NCI-H2196 (cell line): Measurements from ENCODE around the gene MRO.
"Not testable (repeated sequence)": the region's sequence is repeated elsewhere in the genome, so short reads cannot be mapped to it uniquely, and the experiment has no call there.

Source experiments
- DNase-seq: peaks from one replicate; lab custom pipeline; 2025; ENCODE audit not compliant: unreplicated experiment; lab: John Stamatoyannopoulos, UW

The MRO gene

DNA sequence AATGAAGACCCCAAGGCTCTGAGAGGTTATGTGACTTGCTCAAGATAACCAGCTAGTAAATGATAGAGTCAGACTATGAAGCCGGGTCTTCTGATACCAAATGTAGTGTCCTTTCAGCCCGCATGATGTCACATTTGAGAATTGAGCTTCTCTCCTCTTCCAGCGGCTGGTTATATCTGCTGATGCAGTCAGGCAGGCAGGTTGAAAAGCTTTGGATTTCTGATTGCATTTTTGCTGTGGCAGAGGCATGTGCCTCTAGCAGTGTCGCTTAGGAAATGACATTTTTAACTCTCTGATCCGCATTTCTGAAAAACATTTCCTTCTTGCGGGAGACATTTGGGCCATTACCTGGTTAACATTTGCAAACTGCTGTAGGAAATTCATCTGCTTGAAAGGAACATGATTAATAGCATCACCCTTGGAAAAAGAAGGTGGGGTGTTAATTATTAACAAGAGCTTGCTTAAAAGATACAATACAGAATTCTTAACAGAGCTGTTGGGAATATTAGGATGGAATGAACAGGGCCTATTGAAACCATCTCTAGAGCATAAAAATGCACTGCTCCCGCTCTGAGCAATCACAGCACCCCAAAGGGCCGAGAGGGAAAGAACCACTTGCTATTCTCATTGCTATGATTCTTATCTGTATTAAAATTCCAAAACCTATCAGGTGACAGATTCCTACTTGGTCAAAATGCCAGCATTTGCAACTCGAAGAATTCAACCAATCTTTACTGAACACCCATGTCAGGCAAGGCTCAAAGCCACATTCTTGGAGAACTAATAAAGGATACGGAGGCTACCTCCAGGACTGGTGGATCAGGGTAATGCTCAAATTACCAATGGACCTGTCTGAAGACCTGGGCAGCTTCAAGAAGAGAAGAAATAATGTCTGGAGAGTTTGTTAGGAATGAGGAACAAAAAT is 25.9 kb downstream of the MRO start:
- DNase-seq = no peak

- DNase-seq = no peak
Observed at GRCh38 chr18:50792885-50793284, 26.9 kb downstream of the MRO start.

DNA sequence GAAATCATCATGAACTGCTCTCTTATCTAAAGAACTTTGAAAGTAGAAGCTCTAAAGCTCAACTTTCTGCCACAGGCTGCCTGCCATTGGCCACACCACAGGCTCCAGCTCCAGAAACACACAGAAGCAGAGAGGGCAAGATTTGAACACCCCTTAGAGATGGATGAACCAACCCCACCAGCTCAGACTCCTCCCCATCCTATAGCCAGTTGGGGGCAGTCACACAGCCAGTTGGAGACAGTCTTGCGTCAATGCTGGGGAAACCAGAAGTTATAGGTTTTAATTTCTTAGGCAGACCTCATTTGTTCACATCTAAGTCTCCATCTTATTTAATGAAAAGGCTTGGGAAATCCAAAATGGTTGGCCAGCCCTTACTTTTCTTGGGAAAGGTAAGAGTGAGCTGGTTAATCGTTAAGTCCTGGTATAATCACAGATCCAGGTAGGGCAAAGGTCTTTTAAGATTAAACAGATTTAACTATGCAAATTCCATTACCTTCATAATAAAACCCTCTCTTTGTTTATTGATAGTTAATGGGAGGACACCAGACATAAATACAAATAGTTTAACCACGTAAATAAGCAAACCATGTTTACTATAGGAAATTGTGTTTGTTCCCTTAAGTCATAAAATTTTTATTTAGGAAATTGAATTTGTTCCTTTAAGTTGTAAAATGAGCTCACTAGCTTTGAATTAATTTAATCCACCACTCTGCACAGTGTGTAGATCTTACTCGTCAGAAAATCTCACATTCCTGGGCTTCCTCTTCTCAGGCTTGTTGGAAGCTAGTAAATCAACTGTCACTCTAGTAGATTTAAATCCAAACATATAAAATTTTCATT is 28.0 kb downstream of the MRO start:
- DNase-seq = no peak

DNA sequence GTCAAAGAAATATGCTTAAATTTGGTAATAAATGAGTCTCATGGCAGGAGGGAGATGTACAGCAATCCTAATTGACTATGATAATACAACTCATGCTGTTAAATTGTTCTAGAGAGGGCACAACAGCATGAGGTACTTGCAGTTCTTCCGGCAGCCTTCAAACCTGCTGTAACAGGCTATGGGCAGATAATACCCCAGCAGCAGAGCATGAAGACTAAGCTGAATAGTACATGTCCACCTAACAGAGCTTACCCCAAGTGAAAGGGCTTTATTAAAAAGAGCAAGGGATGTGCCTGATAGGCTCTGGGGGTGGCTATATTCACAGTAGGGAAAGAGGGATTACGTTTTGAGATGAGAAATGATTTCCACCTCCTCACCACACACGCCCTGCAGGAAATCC is 28.9 kb downstream of the MRO start:
- no peak for DNase-seq

DNA sequence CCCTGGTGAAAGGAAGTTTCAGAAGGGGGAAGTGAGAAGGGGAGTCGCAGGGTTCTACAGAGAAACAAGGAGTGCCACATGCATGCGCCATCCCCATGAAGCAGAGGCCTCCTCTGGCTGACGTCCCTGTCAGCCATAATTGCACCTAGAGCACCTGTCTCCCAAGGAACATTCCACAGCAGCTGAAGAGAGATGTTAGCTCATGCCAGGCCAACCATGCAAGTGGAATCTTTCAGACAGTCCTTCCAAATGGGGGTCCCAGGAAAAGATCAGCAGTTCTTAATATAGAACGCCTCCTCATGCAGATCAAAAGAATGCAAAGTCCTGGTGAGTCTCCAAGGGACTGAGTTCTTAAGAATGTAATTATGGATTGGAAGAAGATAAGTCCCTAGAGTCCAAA is 29.6 kb downstream of the MRO start:
- no peak for DNase-seq

DNA sequence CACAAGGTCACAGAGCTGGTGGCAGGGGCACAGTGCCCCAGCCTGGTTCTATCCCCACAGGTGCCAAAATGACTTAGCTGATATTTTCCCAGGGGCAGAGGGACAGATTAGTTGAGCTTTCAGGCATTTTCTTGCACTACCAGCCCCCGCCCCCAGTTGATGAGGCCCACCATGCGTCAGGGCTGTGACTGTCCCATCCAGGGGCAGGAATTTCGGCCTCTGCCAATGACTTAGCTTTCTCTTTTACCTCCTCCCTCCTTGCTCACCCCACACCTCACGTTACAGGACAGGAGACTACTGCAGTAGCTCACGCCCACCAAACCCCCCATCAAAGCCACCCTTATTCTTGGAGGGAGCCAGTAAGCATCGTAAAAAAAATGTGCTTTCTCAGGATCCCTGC is 31.5 kb downstream of the MRO start:
- no peak for DNase-seq

DNA sequence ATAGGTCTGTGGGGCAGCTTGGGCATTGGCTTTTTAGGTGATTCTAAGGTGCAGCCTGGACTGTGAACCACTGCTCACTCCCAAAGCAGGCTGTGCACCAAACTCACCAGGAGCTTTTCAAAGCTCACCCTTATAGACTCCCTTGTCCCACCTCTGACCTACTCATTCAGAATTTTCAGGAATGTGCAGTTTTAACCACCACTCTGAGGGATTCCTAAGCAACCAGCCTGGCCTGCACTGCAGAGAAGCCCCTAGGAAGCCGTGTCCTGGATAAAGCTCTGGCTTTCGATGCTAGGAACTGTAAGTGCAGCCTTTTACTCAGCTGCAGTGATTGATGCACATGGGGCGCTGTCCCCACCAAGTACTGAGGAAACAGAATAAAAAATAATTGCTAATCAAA is 33.0 kb downstream of the MRO start:
- no peak for DNase-seq

- no peak for DNase-seq
Observed at GRCh38 chr18:50783553-50783952, 36.3 kb downstream of the MRO start.

DNA sequence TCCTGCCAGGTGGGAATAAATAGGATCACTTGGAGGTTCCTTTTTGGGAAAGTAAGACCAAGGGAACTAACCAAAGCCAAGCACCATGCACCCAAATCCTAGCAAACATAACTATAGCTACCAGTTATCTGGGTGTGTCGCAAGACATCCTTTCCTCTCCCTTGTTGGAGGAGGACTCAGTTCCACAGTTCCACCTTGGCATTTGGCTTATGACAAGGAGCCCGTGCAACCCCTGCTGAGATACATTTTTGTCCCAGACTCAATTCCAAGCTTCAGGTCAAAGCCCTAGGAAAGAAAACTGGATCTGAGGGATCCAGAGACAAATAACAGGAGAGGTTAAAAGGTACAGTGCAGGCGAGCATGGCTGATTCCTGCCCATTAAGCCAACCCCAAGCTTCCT is 40.8 kb downstream of the MRO start:
- DNase-seq = not testable (repeated sequence)

DNA sequence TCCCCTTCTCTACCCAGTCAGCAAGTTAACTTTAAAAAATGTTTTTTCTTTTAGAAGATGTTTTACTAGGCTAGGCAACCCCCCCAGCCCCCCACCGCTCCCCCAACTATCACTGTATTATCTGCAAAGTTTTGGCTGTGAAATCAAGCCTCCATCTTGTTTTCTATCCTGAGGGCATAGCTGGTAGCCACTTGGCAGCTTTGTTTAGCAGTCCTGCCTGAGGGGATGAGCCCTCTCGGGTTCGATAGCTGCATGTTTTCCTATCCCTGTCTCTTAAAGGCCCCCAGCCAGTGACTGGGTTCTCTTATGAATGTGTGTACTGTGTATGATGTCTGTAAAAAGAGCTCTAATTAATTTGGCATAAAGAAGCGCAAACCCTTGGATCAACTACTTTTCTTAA is 43.4 kb downstream of the MRO start:
- no peak for DNase-seq

DNA sequence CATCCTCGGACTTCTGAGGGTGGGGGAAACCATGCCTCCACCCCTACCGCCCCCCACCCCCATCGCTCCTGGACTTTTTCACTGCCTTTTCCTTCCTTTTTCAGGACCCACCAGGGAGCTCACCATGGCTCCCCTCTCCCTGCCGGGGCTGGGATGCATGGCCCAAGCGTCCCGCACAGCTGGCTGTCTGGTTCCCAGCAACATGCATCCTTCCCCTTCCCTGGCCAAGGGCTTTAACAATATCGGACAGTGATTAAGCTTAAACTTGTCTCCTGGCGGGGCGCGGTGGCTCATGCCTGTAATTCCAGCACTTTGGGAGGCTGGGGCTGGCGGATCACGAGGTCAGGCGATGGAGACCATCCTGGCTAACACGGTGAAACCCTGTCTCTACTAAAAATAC is 44.1 kb downstream of the MRO start:
- no peak for DNase-seq

DNA sequence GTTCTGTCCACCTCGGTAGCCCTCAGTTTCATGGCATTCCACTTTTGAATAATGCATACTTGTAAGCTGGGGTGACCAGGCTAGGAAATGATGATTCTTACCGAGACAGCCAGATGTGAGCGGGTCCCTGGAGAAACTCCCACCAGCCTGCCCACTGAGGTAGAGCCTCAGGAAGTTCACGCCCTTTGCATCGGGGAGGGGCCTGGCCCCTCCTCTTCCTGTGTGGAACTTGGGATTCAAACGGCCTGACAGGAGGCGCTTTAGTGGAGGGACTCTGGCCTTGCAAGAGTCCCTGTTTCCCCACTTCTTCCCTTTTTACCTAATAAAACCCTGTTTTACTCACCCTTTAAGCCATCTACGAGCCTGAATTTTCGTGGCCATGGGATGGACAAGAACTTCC is 44.6 kb downstream of the MRO start:
- no peak for DNase-seq

- DNase-seq = no peak
Observed at GRCh38 chr18:50769463-50769862, 50.4 kb downstream of the MRO start.

DNA sequence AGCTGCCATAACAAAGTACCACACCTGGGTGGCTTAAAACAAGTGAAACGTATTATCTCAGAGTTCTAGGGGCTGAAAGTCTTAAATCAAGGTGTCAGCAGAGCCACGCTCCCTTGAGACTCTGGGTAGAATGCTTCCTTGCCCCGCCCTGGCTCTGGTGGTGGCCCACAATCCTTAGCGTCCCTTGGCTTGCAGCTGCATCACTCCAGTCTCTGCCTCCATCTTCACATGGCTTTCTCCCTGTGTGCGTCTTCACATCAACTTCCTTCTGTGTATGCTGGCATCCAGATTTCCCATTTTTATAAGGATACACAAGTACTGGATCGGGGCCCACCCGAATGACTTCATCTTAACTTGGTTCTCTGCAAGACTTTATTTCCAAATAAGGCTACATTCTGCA is 62.5 kb downstream of the MRO start:
- DNase-seq = no peak

DNA sequence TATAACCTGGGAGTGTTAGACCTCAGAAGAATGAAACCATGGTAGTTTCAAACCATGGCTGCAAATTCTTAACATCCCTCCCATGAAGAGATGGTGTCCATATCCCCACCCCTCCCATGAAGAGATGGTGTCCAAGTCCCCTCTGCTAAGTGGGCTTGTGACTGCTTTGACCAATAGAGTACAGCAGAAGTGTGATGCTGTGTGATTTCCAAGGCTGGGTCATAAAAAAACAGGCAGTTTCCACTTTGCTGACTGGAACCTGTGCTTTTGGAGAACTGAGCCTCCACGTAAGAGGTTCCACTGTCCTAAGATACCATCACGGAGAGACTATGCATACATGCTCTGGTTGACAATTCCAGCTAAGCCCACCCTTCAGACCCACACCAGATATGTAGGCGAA is 65.5 kb downstream of the MRO start:
- DNase-seq = no peak

GRCh38 chr18:50753311-50753710 is 66.5 kb downstream of the MRO start:
- no peak for DNase-seq

GRCh38 chr18:50751947-50752346 is 67.9 kb downstream of the MRO start:
- DNase-seq = no peak

DNA sequence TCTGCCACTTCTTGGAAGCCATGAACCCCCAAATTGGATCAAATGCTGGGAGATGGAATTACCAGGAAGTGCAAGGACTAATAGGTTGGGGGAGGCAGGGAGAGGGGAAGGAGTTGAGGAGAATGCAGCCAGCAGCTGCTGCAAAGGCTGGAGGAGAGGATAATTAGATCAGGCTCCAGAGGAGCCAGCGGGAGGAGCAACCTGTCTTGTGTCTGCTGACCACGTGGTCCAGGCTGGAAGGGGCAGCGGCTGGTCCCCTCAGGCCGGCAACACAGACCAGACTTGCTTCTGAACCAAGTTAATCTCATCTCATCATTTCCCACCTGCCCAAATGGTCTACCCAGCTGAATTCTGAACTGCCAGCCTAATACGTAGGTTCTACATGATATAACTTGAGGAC is 68.3 kb downstream of the MRO start:
- DNase-seq = no peak

DNA sequence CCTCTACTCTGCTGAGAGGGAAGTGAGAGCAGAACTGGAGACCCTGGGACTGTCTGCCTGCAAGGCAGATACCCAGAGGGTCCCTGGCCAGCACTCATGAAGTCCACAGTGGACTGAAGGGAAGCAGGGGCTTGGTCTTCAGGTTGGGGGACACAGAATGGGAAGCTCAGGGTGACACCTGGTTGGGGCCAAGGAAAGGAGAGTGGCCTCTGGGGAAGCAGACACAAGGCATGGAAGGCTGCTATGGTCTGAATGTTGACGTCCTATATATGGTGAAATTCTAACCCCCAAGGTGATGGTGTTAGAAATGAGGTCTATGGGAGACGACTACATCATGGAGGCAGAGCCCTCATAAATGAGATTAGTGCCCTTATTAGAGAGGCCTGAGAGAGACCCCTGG is 69.3 kb downstream of the MRO start:
- no peak for DNase-seq

DNA sequence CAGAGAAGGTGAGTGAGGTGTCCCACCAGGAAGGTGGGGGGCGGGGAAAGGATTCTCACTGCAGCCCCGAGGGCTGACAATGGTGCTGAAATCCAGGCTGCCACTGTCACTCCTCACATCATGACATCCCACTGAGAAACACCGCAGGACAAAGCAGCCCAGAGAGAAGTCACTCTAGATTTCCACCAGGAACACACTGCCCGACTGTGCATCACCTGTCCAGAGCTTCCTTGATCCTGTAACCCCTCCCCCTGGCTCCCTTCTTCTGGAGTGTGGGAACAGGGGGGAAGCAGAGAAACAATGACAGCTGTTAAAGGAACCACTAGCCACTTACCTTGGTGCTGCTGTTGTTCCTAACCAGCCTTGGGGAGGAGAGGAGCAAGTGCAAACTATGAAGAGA is 69.9 kb downstream of the MRO start:
- DNase-seq = no peak

- DNase-seq = no peak
Observed at GRCh38 chr18:50749421-50749820, 70.4 kb downstream of the MRO start.
